NB4 (cell line): ENCODE results near the gene CDCA7.

ENCODE experiments used
- DNase-seq: peaks from one replicate; pipeline ENCODE4 v3.0.0; 2010; ENCODE audit warnings: low read depth
- H3K4me3 ChIP-seq: one replicate; pipeline ENCODE4 v1.5.1; 2011; ENCODE audit warnings: mild to moderate bottlenecking, low read depth, low read length, moderate library complexity
- MAX ChIP-seq: IDR thresholded peaks from 2 replicates; pipeline ENCODE4 v1.6.1; 2011; ENCODE audit warnings: low read depth, low read length
- MYC ChIP-seq: IDR thresholded peaks from 2 replicates; pipeline ENCODE4 v1.6.1; 2011; ENCODE audit warnings: low read depth, low read length
- POLR2A ChIP-seq: IDR thresholded peaks from 2 replicates; pipeline ENCODE4 v1.6.1; 2011; ENCODE audit warnings: mild to moderate bottlenecking; ENCODE audit not compliant: insufficient read length; ENCODE audit errors: extremely low read depth
- TF ChIP-seq, protein P1 (sequence below): IDR thresholded peaks from one replicate; pipeline ENCODE4 v1.5.1; 2012; ENCODE audit warnings: low read depth, low read length

Gene CDCA7

DNA sequence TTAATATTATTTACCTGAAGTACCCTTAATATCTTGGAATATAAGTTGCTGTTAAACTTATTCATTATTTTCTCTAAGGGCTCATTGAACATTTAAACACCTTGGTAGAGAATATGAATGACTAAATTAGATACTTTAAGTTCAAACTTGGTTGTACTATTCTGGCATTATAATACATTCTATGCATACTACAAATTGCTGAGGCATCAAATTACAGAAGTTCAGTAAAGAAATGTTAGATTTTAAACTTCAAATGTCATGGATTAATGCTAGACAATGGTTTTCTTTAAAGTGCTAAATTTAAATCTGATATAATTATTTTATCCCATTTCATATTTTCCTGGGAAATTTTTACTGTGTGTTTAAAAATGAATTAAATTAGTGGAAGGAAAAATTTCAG, 63.1 kb downstream of the CDCA7 start:
- no peak overlapping the region for H3K4me3 ChIP-seq
- no peak for DNase-seq
- TF ChIP-seq MAX (no peak), POLR2A (no peak), MYC (no peak)
- TF ChIP-seq, protein P1, sequence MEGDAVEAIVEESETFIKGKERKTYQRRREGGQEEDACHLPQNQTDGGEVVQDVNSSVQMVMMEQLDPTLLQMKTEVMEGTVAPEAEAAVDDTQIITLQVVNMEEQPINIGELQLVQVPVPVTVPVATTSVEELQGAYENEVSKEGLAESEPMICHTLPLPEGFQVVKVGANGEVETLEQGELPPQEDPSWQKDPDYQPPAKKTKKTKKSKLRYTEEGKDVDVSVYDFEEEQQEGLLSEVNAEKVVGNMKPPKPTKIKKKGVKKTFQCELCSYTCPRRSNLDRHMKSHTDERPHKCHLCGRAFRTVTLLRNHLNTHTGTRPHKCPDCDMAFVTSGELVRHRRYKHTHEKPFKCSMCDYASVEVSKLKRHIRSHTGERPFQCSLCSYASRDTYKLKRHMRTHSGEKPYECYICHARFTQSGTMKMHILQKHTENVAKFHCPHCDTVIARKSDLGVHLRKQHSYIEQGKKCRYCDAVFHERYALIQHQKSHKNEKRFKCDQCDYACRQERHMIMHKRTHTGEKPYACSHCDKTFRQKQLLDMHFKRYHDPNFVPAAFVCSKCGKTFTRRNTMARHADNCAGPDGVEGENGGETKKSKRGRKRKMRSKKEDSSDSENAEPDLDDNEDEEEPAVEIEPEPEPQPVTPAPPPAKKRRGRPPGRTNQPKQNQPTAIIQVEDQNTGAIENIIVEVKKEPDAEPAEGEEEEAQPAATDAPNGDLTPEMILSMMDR: no peak
